ENCODE results near the gene TEAD3.

DNA sequence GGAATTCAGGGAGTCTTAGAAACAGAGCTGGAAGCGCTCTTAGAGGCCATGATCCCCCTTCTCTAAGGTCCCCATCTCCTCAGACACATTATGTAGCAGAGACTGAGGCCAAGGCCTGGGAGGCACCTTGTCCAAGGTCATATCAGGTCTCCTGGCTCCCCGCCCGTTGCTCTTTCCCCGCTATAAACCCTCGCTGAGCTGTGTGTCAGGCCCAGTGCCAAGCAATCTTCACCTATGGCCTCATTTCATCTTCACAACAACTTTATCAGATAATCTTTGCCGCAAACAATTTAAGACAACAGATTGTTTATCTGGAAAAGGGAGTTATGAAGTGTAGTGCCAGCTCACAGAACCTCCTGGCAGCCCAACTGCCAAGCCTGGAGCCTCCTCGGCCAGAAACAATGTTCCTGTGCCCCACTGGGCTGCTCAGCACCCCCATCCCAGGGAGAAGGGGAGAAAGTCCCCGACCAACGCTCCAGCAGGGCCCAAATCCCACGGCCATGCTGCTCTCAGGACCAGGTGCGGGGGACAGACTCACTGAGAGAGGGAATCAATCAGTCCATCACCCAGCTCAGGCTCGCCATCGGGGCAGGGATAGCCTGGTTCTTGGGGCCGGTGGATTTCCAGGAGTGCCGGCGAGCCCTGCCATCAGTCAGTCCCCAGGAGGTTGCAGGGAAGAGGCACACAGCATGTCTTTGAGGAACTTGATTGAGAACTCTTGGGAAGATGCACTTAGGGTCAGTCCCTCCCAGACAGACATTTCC is 61.6 kb downstream of the TEAD3 start:
- TF ChIP-seq EZH2 (IDR thresholded peaks at IDR 0.05) (no peak), POLR2AphosphoS5 (IDR thresholded peaks at IDR 0.05; ENCODE audit: borderline replicate concordance, low read depth, low read length) (no peak), FOXP2 (optimal IDR thresholded peaks at IDR 0.05; ENCODE audit: control extremely low read depth, extremely low read length, insufficient read depth) (no peak)
